ENCODE measurements around the gene C18orf63.

DNA sequence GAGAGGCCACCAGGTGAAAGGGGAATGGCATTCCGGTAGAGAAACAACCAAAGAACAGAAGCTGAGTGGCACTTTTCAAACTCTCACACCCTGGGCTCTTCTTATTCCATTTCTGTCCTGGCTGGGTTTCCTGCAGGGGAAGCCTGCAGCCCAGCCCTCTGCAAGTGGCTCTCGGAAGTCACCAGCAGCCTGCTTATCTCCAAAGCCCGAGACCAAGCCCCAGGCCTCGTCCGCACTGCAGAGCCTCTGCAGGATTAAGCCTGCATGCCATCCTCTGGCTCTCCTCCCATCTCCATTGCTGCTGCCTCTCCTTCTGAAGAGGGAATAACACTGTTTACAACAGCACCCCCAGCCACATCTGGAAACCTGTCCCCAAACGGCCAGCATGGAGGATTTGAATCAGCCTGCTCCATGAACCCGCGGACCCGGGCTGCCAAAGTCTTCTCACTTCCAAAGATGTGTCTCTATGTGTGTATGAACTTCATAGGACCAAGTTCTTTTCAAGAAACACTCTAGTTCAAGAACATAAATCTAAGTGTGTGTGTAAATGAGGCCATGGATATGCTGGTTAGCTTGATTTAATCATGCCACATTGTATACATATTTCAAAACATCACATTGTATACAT, 87.3 kb downstream of the C18orf63 start:
- TF ChIP-seq EZH2 (IDR thresholded peaks at IDR 0.05; ENCODE audit: borderline replicate concordance, low read depth, low read length, poor library complexity, severe bottlenecking) (no peak), CTCF (conservative IDR thresholded peaks at IDR 0.05; ENCODE audit: low read depth, low read length) (no peak)
